Activated naive CD4-positive, alpha-beta T cell treated with anti-CD3 and anti-CD28 coated beads, Interleukin-2, amount 50 U/mL, for 72 hours (primary cell): ENCODE measurements around the gene ERG. TPM values are rescaled to one million over a fixed set of nuclear protein-coding genes. Genes with fewer than 3 reads are reported as not detected.
A peak's percentile ranks its signal among the peaks of the same experiment; 100 is the strongest.

ENCODE experiments used
- ATAC-seq, 2 donors: fragments of 150-1000 bp; cut with Tn5 transposase; 2 replicates each; pipeline ENCODE4 v1.10.0; 2021; ENCODE audit warnings: mild to moderate bottlenecking in 2 of 2, moderate library complexity in 2 of 2
- DNase-seq, 2 donors: peaks; one replicate each; pipeline ENCODE4 v3.0.0; 2021 to 2022; ENCODE audit warnings: low spot score in 2 of 2
- H3K27ac Mint-ChIP-seq, 2 donors: one replicate each; pipeline ENCODE4 v1.8.0; 2022; ENCODE audit warnings: mild to moderate bottlenecking in 2 of 2, mixed read lengths in 2 of 2
- H3K36me3 Mint-ChIP-seq, 2 donors: one replicate each; pipeline ENCODE4 v1.8.0; 2022; ENCODE audit warnings: mixed read lengths in 2 of 2
- H3K9me3 Mint-ChIP-seq, 2 donors: one replicate each; pipeline ENCODE4 v1.8.0; 2022; ENCODE audit warnings: mixed read lengths in 2 of 2
- total RNA-seq, 2 donors: library from RNA; stranded (reverse); gene quantifications; one replicate each; pipeline ENCODE4 v1.2.3, GENCODE V29; 2022

Gene ERG
- total RNA-seq, 2 donors from 2014 or later, result not detected

DNA sequence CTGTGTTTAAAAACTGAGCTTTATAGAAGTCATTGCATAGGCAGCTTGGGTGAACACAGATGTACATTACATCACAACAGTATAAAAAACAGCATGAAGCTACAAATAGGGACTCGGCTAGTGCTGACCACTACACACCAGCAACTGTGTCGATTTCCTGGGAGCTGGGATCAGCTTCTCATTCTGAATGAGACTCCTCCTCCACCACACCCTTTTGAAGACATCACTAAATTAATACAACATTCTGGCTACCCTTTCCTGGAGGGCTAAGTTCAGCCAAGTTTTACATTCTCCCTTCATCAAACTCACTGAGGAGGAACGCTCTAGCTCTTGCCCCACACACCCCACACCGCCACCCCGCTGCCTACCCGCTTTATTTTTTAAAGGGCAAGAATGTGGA is 102.7 kb downstream of the ERG start:
- ATAC-seq, result no peak
- DNase-seq, result no peak
- H3K9me3 Mint-ChIP-seq, result no peaks in the 10 kb centered on the region
- no peak overlapping the region for H3K27ac Mint-ChIP-seq
- no peaks in the 10 kb centered on the region for H3K36me3 Mint-ChIP-seq

DNA sequence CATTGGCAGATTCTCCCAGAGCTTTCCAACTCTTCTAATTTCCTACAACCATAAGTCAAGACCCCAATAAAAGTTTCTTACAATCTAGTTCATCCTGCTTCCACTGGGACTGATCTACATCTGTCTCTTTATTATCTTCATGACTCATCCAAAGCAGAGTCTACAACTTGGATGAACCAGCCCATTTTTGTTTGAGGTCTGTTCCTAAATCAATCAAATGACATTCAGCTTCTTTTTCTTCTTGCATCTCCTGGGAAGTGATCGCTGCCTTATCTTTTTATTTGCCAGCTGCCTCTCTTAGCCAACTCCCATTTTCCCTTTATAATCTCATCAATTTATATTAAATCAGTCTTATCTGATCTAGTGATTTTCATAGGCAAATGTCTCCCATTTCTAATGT is 105.6 kb downstream of the ERG start:
- DNase-seq (no peak), ATAC-seq (no peak)
- Mint-ChIP-seq H3K9me3 (no peaks in the 10 kb centered on the region), H3K36me3 (no peaks in the 10 kb centered on the region), H3K27ac (no peak overlapping the region)

DNA sequence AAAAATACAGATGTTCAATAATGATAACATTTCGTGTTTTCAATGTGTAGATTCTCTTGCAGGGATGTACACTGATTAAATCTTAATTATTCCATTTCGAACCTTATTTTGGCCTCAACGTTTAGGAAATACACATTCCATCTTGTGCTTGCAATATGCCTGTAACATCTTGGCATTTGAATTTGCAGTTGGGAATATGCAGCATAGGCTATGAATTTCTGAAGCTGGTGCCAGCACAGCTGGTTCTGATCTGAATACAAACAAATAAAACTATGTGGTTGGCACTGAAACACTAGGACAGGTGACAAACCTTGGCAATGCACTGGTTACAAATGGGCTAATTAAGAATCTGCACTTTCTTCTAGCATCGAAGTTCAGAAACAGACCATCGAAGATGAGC is 108.4 kb downstream of the ERG start:
- Mint-ChIP-seq H3K27ac (no peak overlapping the region), H3K9me3 (no peaks in the 10 kb centered on the region), H3K36me3 (no peaks in the 10 kb centered on the region)
- DNase-seq (no peak), ATAC-seq (no peak)

DNA sequence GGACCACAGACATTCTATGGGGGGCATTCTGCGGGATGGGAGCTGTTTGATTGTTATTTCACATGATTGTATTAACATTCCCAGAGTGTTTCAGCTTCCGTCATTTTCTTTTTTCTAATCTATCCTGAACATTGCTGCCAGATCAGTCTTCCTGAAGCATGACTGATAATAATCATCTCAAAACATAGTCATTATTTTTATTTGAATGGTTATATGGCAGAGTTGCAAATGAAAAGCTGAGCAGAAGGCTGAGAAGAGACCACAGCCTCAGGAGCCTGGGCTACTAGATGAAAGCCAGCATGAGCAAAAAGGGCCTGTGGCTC is 109.0 kb downstream of the ERG start:
- Mint-ChIP-seq H3K27ac (no peak overlapping the region), H3K9me3 (no peaks in the 10 kb centered on the region), H3K36me3 (no peaks in the 10 kb centered on the region)
- DNase-seq, result no peak
- no peak for ATAC-seq

DNA sequence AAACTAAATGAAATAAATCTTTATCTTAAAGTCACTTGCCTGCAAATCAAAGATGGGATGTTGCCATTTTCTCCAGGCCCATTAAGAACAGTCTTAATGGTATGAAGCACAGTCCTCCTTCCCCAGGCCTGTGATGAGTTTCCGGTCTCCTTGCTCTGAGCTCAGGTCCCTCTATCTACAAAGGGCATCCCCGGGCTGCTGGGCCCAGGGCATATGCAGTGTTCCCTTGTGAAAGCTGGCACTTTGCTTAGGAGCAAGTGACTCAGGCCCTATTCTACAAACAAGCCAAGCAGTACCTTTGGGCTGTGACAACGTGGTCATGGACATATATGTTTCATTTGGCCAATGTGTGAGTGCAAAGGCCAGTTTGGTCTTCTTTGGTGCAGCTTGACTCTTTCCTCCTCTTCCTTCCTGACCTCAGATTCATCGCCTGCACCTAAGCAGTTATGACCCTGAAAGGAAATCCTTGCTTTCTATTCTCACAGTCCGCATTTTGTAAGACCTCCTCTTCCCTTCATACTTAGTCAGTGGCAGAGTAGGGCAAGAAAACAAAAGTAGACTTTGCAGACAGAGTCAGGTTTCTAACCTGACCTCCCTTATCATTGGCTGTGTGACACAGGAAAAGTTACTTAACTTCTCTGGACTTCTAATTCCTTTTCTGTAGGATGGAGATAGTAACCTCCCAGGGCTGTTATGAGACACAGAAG is 109.5 kb downstream of the ERG start:
- Mint-ChIP-seq H3K36me3 (no peaks in the 10 kb centered on the region), H3K27ac (no peak overlapping the region), H3K9me3 (no peaks in the 10 kb centered on the region)
- no peak for ATAC-seq
- DNase-seq, result no peak

DNA sequence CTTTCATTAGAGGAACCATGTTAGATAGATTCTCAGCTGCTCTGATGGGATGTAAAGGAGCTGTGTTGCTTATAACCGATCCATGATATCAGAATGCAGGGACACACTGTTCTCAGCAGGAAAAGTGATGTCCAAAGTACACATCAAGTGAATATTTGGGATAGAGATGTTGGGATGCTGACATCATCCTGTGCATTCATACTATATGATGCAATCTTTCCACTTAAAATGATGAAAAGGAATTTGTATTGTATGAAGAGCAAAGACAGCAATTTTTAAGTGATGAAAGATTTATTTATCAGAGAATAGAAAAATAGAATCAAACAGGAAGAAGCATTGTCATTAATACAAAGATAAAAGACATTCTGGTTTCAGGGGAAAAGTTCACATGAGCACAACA is 110.1 kb downstream of the ERG start:
- Mint-ChIP-seq H3K36me3 (no peaks in the 10 kb centered on the region), H3K27ac (no peak overlapping the region), H3K9me3 (no peaks in the 10 kb centered on the region)
- no peak for ATAC-seq
- DNase-seq, result no peak

DNA sequence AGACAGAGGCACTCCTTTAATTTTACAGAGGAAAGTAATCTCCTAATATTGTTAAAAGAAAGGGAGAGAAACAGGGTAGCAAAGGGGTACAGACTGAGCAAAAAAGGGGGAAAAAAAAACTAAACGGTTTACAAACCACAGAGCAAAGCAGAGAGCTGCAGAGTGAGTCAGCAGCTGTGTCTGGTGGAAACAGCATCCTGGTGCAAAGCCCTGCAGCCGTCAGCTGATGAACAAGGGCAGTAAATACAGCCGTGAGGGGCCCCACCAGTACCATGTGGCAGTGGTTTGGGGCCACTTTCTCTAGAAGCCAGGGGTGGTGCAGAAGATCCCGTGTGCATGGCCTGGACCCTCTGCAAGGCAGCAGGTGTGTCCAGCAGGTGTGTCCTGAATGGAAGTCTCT is 111.3 kb downstream of the ERG start:
- H3K27ac Mint-ChIP-seq, result no peak overlapping the region
- H3K36me3 Mint-ChIP-seq, result no peaks in the 10 kb centered on the region
- no peaks in the 10 kb centered on the region for H3K9me3 Mint-ChIP-seq
- ATAC-seq, result peak in 1 of 2 donors; percentile 56
- no peak for DNase-seq

DNA sequence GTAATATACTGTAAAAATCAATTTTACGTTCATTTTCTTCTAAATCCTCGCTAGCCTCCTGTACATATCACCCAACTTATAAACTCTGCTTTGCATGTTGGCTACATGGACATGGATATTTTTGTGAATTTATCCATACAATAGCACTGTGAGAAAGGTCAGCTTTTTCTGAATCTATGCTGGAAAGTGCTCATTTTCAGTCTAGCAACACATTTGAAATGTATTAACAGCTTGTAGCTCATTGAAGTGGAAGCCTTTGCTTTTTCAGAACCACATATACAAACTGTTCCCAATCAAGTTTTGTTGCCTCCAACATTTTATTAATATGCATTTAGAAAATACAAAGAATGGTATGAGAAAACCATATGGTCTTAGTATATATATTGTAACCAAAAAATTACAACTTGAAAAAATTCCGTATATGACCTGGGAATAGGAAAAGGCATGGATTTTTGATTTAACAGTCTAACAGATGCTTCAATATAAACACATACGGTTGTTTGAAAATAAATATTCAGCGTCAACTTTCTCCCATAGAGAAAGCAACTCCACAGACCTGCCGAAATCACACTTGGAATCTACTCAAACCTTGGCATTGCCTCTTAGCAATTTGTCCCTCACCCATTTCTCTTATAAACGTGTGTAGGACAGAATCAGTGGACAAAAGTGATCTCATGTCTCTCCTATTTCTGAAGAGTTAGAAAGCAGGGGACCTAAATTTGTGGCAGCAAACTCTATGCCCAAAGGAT is 112.7 kb downstream of the ERG start:
- DNase-seq (no peak), ATAC-seq (no peak)
- Mint-ChIP-seq H3K9me3 (no peaks in the 10 kb centered on the region), H3K27ac (no peak overlapping the region), H3K36me3 (no peaks in the 10 kb centered on the region)

DNA sequence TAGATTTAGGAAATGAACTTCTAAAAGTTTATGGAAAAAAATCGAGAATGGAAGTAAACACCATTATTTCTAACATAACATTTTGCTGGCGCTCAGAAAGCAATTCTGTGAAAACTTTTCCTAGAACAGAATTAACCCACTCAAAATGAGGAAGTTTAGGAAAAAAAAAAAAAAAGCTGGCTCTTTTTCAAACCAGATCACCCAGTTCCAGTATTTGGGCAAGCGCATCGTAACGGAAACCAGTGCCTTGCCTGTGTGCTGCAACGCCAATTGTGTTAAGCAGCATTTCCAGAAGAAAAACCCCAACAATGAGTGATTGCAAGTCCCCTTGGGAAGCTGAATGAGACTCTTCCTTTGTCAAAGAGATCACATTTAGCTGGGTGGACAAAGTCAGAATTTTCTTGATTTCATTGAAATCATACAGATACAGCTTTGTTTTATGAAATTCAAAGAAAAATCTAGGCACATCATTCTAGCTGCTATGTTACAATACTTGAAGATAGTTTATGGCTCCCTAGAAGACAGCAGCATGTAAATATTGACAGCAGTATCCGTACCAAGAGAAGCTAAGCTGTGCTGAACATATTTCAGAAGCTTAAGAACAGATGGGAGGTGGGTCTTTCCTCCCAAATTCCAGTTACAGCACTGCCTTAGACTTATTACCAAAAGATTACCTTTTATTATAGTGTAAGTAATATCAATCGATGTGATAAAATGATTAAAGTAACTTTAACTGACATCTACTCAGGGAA is 113.4 kb downstream of the ERG start:
- ATAC-seq (no peak), DNase-seq (no peak)
- Mint-ChIP-seq H3K27ac (no peak overlapping the region), H3K9me3 (no peaks in the 10 kb centered on the region), H3K36me3 (no peaks in the 10 kb centered on the region)

DNA sequence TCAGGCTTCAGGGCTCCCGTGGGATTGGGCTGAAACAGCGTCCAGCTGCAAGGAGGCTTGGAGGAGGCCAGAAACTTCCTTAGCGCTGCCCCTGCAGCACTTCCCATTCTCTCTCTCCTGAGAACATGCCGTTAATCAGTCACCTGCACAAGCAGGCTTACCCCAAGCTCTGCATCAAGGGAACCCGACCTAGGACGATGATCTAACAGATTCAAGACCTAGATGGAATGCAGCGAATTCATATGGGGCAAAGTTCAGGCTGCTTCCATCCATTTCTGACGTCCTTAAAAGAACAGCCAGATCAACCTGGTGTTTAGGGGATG is 114.1 kb downstream of the ERG start:
- no peak overlapping the region for H3K27ac Mint-ChIP-seq
- no peaks in the 10 kb centered on the region for H3K9me3 Mint-ChIP-seq
- no peak for ATAC-seq
- DNase-seq, result no peak
- H3K36me3 Mint-ChIP-seq, result no peaks in the 10 kb centered on the region

DNA sequence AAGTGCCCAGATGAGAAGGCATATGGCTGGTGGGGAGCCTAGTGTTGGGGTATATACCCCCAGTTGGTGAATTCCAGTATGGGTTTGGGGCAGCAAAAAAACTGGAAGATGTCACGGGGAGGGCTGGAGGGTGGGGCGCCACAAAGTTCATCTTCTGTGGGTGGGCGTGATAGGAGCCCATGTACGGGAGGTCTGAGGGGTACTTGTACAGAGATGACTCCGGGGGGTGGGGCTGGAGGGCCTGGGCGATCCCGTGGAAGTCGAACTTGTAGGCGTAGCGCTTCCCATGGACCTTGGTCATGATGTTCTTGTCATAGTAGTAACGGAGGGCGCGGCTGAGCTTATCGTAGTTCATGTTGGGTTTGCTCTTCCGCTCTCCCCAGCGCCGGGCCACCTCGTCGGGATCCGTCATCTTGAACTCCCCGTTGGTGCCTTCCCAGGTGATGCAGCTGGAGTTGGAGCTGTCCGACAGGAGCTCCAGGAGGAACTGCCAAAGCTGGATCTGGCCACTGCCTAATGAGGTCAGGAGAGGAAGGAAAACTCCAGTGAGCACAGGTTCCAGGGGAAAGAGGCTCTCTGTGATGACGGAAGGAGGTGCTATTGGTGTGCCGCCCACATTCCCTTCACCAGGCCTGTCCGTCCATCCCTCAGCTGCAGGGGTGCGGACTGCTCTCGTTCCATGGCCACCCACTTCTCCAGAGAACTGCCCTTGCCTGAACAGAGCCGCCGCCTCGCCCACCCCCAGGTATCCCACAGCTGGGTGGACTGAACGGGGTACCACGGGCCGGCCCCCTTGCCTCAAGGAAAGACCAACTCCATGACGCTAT is 114.7 kb downstream of the ERG start:
- Mint-ChIP-seq H3K9me3 (no peaks in the 10 kb centered on the region), H3K36me3 (no peaks in the 10 kb centered on the region), H3K27ac (no peak overlapping the region)
- no peak for ATAC-seq
- no peak for DNase-seq

DNA sequence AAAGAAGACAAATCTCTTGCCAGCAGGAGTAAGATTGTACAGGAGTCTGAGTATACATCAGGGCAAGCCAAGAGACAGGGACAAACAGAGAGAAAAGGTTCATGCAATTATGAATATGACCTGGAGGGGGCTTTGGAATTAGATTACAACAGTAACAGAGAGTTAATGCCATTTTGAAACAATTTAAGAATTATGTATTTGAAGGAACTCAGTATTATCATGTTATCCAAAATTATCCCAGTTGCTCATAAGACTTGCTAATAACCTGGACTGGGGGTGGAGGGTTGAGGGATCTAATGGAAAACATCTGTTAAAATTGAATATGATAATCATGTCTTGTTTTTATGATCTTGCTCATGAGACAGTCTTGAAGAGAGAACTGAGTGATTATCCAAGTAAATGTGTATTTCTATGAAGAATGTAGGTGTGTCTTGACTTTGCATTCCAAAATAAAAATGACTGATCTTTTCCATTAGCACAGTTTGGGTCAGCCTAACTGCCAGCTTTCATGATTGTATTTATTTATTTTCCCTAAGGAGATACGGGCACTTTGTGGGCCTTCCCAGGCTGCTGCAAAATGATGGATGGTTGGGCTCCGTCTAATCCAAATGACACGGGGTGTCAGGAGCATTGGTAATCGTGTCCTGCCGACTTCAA is 117.7 kb downstream of the ERG start:
- DNase-seq (no peak), ATAC-seq (no peak)
- Mint-ChIP-seq H3K27ac (no peak overlapping the region), H3K9me3 (peaks cover 0 to 8% of the 10 kb centered on the region in 2 donors), H3K36me3 (peaks cover 0 to 8% of the 10 kb centered on the region in 2 donors)

DNA sequence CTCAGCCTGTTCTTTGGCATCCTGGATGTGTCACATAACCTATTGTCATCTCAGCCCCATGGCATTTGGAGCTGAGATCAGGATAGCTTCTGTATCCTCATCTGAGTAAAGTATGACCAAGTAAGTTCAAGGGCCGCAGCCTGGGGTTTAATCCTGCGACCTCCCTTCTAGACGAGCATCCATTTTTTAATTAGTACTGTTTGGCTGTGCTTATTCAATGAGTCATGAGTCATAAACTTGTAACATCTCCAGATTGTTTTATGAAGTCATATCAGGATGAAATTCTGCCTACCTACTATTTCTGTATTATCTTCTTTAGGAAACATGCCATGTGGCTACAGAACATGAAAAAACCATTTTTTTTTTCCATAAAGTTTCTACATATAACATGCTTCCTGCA is 119.1 kb downstream of the ERG start:
- Mint-ChIP-seq H3K27ac (no peak overlapping the region), H3K36me3 (peaks cover 0 to 18% of the 10 kb centered on the region in 2 donors), H3K9me3 (peaks cover 0 to 8% of the 10 kb centered on the region in 2 donors)
- DNase-seq (no peak), ATAC-seq (no peak)

DNA sequence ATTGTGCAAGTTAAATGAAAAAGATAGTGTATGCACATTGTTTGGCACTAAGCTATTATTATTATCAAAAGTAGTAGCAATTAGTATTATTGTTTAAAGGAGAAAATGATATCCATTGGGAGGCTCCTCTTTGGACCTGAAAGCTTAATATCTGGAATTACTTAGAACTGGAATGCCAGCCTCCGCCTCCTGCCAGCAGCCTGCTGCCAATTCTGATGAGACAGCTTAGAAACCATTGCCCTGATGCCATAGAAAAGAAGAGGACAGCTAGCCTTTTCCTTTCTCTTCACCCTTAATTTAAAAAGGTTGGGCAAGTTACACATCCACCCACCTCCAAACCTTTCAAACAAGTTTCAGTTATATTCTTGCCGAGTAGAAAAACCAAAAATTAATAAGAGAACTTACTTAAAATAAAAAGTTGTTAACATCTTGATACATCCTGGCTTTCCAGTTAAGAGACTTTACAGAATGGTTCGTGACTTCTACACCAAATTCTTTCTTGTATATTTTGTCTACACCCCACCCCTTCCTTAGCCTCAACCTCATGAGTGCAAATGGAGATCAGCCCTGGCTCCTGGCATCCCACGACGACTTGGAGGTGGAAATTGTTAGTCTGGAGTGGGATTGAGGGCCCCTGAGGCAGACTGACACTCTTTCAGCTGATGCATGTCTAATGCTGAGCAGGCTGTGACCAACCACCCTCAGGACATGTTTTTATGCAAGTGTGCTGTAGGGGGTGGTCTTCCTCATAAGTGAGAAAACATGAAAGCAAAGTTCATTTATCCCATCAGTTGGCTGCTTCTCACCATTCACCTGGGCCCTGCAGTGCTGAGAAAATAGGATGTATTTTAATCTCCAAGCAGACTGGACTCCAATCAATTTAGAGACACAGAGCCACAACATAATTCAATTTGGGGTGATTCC is 120.8 kb downstream of the ERG start:
- no peak for ATAC-seq
- peaks cover 0 to 8% of the 10 kb centered on the region in 2 donors for H3K9me3 Mint-ChIP-seq
- H3K27ac Mint-ChIP-seq, result no peak overlapping the region
- no peak for DNase-seq
- peaks cover 0 to 29% of the 10 kb centered on the region in 2 donors for H3K36me3 Mint-ChIP-seq

DNA sequence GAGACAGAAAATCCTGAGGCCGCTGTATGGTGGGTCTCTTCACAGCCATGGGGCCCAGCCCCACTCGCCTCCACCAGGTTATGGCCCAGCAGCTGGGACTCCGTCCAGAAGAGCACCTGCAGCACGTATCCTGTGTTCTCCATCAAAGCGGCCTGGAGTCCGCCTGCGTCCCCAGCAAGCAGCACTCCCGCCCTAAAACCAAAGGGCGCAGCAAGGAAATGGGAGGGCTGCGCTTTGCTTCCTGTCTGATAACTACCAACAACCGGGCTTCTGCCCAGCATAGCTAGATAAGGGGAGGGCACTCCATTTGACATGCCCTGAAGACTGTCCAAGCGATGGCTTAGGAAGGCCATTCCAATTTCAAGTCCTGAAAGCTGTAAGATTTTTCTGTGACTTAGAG is 121.6 kb downstream of the ERG start:
- DNase-seq (no peak), ATAC-seq (no peak)
- Mint-ChIP-seq H3K9me3 (peaks cover 0 to 8% of the 10 kb centered on the region in 2 donors), H3K27ac (no peak overlapping the region), H3K36me3 (peaks cover 0 to 29% of the 10 kb centered on the region in 2 donors)

DNA sequence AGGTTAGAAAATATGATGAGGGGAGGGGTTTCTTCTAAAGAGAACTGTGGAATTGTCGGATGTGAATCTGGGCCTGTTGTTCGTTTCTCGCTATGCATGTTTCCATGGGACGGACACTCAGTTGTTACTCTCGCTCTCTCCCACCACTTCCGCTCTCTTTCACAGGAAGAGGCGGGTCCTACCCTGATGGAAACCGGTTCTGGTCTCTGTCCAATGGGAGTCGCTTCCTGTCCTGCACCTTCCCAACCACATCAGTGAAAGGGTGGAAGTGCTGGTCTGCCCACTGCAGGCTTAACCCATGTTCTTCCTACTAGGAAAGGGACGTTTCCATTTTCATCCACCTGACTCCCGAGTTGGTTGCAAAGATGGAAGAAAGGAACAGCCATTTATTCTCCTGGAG is 122.0 kb downstream of the ERG start:
- no peak for DNase-seq
- Mint-ChIP-seq H3K36me3 (peaks cover 0 to 29% of the 10 kb centered on the region in 2 donors), H3K27ac (peak overlapping the region in 1 of 2 donors; percentile 45), H3K9me3 (peaks cover 0 to 8% of the 10 kb centered on the region in 2 donors)
- peak in 1 of 2 donors; percentile 28 for ATAC-seq
